ENCODE data around the gene ZNF217.
"Not testable (repeated sequence)": the region's sequence is repeated elsewhere in the genome, so short reads cannot be mapped to it uniquely, and the experiment has no call there.

ZNF217 gene

DNA sequence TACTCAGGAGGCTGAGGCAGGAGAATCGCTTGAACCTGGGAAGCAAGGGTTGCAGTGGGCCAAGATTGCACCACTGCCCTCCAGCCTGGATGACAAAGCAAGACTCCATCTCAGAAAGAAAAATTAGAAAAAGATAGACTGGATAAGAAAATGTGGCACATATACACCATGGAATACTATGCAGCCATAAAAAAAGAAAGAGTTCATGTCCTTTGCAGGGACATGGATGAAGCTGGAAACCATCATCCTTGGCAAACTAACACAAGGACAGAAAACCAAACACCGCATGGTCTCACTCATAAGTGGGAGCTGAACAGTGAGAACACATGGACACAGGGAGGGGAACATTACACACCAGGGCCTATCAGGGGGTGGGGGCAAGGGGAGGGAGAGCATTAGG lies 70.0 kb downstream of the ZNF217 start:
- not testable (repeated sequence) for DNase-seq

GRCh38 chr20:53522696-53523095 lies 70.9 kb downstream of the ZNF217 start:
- no peak for DNase-seq

DNA sequence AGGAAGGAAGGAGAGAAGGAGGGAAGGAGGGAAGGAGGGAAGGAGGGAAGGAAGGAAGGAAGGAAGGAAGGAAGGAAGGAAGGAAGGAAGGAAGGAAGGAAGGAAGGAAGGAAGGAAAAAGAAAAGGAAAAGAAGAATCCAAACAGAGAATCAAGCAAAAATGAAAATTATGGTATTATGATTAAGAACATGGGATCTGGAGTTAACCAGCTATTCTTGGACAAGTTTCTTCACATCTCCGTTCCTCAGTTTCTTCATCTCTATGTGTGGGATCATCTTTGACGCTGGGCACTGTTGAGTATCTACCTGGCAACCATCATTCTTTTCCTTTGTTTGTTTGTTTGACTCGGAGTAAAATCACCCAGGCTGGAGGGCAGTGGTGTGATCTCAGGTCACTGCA lies 71.6 kb downstream of the ZNF217 start:
- no peak for DNase-seq

DNA sequence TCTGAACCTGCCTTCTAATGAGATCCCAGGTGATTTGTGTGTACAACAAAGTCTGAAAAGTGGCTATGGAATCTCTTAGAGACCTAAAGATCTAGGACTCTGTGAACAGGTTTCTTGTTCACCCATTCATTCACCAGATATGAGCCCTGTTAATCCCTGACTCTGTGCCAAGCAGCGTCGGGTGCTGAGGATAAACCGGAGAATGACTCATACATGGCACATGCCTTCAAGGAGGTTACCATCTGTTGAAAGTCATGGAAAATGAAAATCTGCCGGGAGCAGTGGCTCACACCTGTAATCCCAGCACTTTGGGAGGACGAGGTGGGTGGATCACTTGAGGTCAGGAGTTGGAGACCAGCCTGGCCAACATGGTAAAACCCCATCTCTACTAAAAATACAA lies 72.2 kb downstream of the ZNF217 start:
- not testable (repeated sequence) for DNase-seq

DNA sequence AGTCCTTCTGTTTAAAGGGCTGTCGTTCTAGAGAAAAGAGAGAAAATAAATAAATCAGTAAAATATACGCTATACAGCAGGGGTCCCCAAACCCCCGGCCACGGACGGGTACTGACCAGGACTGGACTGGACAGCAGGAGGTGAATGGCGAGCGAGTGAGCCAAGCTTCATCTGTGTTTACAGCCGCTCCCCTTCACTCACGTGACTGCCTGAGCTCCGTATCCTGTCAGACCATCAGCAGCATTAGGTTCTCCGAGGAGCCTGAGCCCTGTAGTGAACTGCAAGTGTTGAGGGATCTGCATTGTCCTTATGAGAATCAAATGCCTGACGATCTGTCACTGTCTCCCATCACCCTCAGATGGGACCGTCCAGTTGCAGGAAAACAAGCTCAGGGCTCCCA lies 76.5 kb downstream of the ZNF217 start:
- no peak for DNase-seq

Data from stimulated activated CD4-positive, alpha-beta T cell treated with anti-CD3 and anti-CD28 coated beads, Interleukin-12 subunit alpha, Interleukin-12 subunit beta, amount 100 ng/mL, for 4 hours (primary cell).